GM18502 (cell line): ENCODE data around the gene ANKDD1B.
"Not testable (repeated sequence)": the region's sequence is repeated elsewhere in the genome, so short reads cannot be mapped to it uniquely, and the experiment has no call there.

ENCODE experiments used
- ATAC-seq: cut with Tn5 transposase; IDR thresholded peaks from one replicate; pipeline ENCODE4 v1.9.1; 2021; ENCODE audit warnings: mild to moderate bottlenecking; ENCODE audit not compliant: unreplicated experiment, poor library complexity

ANKDD1B gene

DNA sequence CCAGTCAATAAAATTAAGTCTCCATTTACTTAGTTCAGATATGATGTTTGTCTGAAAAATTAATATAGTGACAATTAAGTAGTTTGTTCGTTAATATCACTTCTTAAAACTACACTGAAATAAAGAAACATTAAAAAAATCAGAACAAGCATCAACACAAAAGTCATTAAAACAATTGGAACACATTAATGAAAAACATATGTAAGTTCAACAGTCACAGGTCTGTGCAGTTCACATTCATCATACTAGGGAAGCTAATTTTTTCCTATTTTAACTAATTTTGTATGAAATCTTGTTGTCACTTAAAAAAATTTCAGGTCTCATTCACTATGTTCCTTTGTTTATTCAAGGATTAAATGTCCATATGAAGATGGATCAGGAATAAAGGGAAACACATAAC is 83.5 kb downstream of the ANKDD1B start:
- no peak for ATAC-seq

DNA sequence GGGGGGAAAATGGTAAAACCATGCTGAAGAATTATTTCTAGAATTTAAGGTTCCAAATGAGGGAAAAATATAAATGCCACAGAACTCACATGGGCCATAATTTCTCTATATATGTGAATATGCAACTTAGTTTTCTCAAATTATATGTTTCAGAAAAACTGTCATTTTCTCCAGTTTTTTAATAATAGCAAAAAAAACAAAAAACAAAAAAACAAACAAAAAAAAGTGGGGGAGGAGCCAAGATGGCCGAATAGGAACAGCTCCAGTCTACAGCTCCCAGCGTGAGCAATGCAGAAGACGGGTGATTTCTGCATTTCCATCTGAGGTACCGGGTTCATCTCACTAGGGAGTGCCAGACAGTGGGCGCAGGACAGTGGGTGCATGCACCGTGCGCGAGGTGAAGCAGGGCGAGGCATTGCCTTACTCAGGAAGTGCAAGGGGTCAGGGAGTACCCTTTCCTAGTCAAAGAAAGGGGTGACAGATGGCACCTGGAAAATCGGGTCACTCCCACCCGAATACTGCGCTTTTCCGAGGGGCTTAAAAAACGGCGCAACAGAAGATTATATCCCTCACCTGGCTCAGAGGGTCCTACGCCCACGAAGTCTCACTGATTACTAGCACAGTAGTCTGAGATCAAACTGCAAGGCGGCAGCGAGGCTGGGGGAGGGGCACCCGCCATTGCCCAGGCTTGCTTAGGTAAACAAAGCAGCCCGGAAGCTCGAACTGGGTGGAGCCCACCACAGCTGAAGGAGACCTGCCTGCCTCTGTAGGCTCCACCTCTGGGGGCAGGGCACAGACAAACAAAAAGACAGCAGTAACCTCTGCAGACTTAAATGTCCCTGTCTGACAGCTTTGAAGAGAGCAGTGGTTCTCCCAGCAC is 84.5 kb downstream of the ANKDD1B start:
- not testable (repeated sequence) for ATAC-seq

DNA sequence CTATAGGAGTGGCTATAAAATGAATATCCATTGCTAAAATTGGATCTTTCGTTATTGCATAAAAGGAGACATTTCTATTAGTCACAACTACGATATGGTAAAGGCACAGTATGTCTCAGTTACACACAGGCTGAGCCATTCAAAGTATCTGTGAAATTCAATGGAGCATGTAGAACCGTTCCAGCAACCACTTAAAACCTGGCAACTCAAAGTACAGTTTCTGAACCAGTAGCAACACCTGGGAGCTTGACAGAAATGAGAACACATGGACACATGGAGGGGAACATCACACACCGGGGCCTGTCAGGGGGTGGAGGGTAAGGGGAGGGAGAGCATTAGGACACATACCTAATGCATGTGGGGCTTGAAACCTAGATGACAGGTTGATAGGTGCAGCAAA is 90.6 kb downstream of the ANKDD1B start:
- no peak for ATAC-seq

DNA sequence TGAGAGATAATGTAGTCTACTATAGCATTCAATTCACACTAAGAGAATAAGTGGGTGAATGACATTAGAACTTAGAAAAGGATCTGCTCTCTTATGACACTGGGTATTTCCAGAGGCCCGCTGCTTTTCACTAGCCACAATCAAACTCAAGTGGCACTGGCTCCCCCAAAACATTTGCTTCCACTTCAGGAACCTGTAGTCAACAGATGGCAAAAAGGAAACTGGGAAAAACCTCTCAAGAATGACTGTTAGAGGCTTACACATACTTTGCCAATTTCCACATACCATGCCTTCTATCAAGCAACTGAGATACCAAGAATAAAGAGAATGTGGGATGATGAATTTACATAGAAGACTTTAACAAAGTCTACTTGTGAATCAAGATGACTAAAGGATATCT is 94.8 kb downstream of the ANKDD1B start:
- no peak for ATAC-seq

DNA sequence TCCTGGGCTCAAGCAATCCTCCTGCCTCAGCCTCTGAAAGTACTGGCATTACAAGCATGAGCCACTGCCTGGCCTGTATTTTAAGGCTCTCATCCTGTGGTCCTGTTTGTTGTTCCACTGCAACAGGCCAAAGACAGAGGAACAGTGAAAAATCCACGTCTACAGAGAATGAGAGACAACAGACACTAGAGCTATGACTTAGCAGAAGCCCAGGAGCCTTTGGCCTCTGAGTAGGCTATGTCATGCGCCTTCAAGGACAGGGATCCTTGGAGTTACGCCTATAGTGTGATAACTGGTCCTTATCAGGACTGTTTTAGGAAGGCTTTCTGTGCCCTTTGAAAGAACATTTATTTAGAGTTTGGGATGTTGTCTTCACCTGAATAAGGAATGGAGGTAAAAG is 95.5 kb downstream of the ANKDD1B start:
- no peak for ATAC-seq

DNA sequence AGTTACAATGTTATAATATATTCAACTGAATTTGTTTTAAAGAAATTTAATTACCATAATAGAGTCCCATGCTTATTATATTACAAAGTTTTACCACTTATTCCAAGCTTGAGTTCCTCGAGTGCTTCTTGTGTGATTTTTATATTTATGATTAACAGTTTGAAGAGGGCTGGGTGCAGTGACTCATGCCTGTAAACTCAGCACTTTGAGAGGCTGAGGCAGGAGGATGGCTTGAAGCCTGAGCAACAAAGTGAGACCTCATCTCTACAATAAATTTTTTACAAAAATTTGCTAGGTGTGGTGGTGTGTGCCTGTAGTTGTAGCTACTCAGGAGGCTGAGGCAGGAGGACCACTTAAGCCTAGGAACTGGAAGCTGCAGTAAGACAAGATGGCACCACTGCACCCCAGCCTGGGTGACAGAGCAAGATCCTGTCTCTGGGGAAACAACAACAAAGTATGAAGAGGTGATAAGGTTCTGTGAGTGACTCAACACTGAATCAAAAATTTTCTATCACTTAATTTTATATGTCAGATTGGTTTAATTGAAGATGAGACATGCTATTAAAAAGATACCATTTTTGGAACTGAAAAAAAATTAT is 96.8 kb downstream of the ANKDD1B start:
- no peak for ATAC-seq

DNA sequence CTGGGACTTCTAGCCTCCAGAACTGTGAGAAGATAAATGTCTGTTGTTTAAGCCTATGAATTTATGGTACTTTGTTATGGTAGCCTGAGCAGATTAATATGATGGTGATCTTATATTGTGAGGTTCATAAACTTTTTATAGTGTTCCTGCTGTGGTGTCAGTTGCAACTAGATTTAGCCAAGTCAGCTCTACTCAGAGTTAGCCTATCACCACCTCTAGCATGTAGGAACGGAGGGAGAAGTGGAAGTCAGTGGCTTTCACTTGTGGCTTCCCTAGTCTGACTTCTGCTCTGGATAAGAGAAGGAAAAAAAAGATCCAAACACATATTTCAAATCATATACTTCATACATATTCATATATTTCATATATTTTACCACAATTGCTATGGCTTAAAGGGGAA is 99.4 kb downstream of the ANKDD1B start:
- ATAC-seq, result no peak

DNA sequence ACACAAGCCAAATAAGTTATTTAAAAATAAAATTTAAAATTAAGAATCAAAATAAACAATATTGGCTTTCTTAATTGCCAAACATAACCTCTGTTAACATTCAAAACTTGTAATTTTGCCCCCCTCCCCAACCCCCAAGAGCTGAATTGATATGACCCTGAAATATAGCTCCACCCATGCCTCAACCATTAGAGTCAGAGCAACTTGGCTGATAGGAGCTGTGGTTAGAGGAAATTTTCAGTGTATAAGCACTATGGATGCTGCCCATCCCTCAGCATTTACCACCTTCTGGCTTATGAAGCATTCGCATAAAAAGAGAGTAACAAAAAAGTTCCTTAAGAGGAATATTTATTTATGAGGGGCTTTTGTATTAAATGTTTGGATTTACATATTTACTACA is 99.9 kb downstream of the ANKDD1B start:
- no peak for ATAC-seq

DNA sequence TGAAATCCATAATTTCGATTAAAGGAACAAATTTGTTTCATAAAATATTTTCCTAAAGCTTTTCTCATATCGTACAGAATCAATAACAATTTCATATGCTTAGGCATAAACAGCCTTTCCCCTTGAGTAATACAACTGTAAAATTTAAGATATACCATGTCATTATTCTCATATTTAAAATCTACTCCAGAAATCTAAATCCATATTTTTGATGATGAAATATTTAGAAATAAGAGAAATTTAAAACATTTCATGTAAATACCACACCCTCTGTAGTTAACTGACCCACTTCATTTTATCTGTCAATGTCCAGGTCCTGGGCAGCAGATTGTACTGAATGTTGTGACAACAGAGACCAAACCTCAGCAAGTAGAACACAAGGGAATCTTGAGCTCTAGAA is 100.8 kb downstream of the ANKDD1B start:
- no peak for ATAC-seq

DNA sequence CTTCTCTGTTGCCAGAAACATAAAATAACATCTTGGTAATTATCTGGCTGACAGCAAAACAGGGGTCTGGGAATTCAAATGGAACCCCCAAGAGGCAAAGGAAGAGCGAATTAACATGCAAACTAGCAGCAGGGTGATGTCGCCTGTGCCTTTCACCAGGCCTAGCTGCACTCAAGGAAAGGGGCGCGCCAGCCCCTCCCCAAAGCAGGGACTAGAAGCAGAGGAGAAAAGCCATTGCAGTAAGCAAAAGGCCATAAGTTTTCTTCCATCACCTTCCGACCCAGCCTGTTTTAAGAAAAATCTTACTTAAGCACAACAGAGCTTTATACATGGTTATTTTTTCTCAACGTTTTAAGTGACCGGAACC is 105.4 kb downstream of the ANKDD1B start:
- peak; percentile 24 for ATAC-seq

DNA sequence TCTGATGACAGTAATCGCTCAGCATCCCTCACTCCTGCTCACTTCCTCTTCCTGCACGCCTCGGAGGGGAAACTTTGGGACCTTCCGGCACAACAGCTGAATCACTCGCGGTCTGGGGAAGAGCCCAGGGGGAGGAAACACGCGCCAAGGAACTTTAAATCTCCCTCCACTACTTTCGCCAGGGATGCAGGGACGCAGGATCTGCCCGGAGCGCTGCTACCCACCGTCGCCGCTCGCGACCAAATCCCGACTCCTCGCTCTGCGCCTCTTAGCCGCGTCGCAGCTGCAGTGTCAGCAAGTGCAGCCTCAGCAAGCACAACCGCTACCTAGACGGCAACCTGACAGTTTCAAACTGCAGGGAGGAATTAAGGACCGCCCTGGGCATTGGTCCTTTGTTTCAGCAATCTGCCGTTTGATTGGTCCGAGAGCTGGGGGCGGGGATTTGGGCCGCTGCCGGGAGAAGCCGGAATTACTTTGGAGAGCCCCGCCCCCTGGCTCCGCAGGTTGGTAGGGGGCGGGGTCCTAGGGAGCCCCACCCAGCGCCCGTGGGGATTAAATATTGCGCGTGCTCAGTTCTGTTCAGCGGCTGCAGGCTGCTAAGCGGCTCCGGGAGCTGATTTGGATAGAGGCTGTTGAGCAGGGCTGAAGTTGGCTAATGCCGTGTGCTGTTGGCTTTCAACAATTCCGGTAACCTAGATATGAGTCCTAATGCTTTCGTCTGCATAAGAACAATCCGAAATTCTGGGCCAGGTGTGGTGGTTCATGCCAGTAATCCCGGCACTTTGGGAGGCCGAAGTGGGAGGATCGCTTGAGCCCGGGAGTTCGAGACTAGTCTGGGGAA is 106.0 kb downstream of the ANKDD1B start, which contains the start of gene POC5:
POC5 (minus strand) TSS at position 356 of the 841 bp plus-strand sequence. CDS start 4,500 bp downstream, outside the sequence.
- ATAC-seq, result peak; percentile 96

DNA sequence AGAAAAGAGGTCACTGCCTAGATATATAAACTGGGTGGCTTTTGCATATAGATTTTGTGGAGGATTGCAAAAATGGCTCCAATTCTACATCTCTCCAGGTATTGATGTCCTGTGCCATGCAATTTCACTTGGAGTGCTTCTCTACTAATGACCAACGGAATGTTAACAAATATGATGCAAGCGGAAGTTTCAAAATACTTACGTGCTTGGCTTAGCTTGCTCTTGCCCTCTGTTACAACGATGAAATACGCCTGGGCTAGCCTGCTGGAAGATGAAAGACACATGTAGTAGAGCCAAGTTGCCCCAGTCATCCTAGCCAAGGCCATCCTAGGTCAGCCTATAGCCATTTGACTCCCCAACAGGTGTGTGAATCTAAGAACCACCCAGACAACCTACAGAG is 109.6 kb downstream of the ANKDD1B start:
- no peak for ATAC-seq
